ENCODE measurements around the gene ATOSA.

DNA sequence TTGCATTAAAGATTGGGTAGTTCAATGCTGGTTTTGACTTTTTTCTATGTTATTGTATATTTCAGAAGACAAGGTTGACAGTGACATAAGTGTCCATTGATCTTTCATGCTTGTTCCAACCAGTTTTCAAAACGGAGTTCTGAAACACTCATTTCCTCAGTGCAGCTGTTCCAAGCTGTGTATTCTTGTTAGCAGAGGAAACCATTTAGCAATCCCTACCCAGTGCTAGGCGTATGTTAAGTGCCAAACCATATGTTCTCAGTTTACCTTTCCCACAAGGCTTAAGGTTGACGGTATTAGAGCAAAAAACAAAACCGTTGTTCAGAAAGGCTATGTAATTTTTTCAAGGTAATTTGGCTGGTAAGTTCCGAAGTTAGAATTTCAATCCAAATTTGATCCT lies 9.1 kb downstream of the ATOSA start:
- no peak for TF ChIP-seq SAP30 (IDR thresholded peaks at IDR 0.05; ENCODE audit: insufficient read depth, insufficient replicate concordance, low read length)
- TF ChIP-seq, protein P1, sequence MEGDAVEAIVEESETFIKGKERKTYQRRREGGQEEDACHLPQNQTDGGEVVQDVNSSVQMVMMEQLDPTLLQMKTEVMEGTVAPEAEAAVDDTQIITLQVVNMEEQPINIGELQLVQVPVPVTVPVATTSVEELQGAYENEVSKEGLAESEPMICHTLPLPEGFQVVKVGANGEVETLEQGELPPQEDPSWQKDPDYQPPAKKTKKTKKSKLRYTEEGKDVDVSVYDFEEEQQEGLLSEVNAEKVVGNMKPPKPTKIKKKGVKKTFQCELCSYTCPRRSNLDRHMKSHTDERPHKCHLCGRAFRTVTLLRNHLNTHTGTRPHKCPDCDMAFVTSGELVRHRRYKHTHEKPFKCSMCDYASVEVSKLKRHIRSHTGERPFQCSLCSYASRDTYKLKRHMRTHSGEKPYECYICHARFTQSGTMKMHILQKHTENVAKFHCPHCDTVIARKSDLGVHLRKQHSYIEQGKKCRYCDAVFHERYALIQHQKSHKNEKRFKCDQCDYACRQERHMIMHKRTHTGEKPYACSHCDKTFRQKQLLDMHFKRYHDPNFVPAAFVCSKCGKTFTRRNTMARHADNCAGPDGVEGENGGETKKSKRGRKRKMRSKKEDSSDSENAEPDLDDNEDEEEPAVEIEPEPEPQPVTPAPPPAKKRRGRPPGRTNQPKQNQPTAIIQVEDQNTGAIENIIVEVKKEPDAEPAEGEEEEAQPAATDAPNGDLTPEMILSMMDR (IDR thresholded peaks at IDR 0.05; ENCODE audit: control extremely low read depth in 1 of 3, insufficient read depth in 1 of 3, low read depth in 1 of 3, low read length in 3 of 3): no peak

Data from H1 (cell line).